LNCaP clone FGC (cell line): Measurements from ENCODE around the gene PHKA2.

Source experiments
- DNase-seq: peaks from one replicate; pipeline ENCODE4 v3.0.0-alpha.2; 2011; ENCODE audit warnings: low read depth
- H3K4me3 ChIP-seq: 2 replicates; pipeline ENCODE4 v1.5.1; 2011; ENCODE audit warnings: mild to moderate bottlenecking, low read depth, low read length, control low read depth
- TF ChIP-seq, protein P1 (sequence below): IDR thresholded peaks from 2 replicates; pipeline ENCODE4 v1.5.1; 2012; ENCODE audit warnings: mild to moderate bottlenecking; ENCODE audit not compliant: control insufficient read depth, insufficient read depth; ENCODE audit errors: extremely low read depth

The PHKA2 gene

DNA sequence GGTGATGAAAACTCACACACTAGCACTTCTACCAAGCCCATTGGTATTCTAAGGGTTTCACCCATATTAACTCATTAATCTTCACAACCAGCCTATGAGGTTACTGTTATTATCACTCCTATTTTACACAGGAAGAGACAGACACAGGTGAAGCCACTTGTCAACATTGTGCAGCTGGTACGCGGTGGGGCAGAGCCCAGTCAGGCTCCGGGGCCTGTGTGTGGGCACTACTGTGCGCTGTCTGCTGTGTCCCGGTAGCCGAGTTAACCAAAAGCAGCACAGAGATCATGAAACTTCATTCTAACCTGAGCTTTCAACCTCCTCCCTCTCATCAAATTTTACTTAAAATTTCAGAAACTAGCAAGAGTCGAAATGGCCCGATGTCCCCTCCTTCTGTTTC, 111.3 kb downstream of the PHKA2 start:
- TF ChIP-seq, protein P1, sequence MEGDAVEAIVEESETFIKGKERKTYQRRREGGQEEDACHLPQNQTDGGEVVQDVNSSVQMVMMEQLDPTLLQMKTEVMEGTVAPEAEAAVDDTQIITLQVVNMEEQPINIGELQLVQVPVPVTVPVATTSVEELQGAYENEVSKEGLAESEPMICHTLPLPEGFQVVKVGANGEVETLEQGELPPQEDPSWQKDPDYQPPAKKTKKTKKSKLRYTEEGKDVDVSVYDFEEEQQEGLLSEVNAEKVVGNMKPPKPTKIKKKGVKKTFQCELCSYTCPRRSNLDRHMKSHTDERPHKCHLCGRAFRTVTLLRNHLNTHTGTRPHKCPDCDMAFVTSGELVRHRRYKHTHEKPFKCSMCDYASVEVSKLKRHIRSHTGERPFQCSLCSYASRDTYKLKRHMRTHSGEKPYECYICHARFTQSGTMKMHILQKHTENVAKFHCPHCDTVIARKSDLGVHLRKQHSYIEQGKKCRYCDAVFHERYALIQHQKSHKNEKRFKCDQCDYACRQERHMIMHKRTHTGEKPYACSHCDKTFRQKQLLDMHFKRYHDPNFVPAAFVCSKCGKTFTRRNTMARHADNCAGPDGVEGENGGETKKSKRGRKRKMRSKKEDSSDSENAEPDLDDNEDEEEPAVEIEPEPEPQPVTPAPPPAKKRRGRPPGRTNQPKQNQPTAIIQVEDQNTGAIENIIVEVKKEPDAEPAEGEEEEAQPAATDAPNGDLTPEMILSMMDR: no peak
- DNase-seq: no peak
- no peak overlapping the region for H3K4me3 ChIP-seq

DNA sequence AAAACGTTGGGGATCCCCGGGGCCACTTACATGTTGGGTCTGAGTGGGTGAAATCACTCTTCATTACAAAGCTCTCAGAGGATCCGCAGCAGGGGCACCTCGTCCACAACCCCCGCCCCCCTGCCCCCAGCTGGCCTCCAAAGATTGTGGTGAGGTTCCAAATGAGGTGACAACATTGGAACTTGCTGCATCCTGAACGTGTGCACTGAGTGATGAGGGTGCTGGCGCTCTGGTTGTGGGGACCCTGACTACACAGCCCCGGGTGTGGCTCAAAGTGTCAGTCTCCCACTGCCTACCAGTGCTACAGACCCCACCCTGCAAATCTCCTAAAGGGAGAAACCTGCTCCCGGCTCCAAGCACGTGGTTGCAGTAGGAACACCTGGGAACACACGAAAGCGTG, 111.9 kb downstream of the PHKA2 start:
- TF ChIP-seq, protein P1: no peak
- no peak overlapping the region for H3K4me3 ChIP-seq
- no peak for DNase-seq

DNA sequence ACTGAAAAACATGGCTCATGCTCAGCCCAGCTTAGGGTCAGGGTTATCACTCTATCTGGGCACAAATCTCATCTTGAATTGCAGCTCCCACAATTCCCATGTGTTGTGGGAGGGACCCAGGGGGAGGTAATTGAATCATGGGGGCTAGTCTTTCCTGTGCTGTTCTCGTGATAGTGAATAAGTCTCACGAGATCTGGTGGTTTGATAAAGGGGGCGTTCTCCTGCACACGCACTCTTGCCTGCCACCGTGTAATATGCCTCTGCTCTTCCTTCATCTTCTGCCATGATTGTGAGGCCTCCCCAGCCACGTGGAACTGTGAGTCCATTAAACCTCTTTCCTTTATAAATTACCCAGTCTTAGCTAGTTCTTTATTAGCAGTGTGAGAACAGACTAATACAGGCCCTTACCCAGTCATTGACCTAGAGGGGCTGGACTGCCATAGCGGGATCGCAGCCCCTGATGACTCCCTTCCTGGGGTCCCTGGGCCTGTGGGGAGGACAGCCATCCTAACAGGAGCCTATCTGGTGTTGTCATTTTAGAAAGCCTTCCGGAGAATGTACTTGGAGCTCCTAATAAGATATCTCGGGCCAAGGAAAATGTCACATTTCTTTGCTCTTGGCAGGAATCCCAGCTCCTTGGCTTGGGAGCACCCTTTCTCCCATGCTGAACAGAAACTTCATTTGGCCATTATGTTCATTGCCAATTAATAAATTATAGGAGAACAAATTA, 112.6 kb downstream of the PHKA2 start:
- TF ChIP-seq, protein P1: no peak
- no peak for DNase-seq
- no peak overlapping the region for H3K4me3 ChIP-seq

DNA sequence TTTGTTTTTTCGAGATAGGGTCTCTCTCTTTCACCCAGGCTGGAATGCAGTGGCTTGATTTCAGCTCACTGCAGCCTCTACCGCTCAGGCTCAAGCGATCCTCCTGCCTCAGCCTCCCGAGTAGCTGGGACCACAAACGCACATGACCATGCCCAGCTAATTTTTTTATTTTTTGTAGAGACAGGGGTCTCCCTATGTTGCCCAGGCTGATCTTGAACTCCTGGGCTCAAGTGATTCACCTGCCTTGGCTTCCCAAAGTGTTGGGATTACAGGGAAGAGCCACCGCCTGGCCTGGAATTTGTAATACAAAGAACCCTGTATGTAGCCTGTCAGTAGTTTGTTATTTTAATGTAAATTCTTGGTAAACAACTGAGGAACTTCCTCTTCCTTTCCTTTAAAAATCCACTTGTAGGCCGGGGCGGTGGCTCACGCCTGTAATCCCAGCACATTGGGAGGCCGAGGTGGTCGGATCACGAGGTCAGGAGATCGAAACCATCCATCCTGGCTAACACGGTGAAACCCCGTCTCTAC, 119.5 kb downstream of the PHKA2 start:
- DNase-seq: no peak
- H3K4me3 ChIP-seq: no peak overlapping the region
- TF ChIP-seq, protein P1: no peak

DNA sequence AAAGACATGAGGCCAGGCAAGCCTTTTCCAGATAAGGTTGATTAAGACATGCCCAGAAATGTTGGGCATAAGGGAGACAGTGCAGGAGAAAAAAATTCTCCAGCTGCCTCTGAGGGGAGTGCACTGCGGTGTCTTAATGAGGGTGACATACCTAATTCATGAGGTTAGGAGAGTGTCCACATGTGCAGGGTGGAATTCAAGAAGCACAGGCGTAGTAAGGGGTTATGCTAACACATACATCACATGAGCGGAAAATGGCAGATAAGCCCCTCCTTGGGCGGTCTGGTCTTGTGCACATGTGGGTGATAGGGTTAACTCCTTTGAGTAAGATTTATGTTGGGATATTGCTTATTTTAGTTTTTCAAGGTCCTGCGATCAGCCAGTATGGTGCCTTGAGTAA, 122.4 kb downstream of the PHKA2 start:
- no peak overlapping the region for H3K4me3 ChIP-seq
- TF ChIP-seq, protein P1: no peak
- no peak for DNase-seq

DNA sequence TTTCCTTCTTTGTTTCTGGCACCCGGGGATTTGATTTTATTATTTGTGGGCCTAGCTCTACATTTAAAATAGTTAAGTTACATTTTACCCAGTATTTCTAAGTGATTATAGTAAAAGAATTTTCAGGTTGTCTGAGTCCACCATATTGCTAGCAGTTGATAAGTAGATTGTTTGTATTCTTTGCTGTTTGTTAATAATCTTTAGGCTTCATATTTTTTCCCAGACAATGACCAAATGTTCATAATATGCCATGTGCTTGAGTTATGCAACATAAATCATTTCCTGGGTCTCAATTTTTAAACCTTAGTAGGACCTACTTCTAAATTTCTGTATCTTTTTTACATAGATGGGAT, 127.3 kb downstream of the PHKA2 start:
- no peak overlapping the region for H3K4me3 ChIP-seq
- TF ChIP-seq, protein P1: no peak
- DNase-seq: no peak
